Measurements from ENCODE around the gene RAC2. TPM values are rescaled to one million over a fixed set of nuclear protein-coding genes. Genes with fewer than 3 reads are reported as not detected.

RAC2 gene
- total and polyA plus RNA-seq, 7 donors, result 0.90 to 5.0 (median 2.3) TPM

DNA sequence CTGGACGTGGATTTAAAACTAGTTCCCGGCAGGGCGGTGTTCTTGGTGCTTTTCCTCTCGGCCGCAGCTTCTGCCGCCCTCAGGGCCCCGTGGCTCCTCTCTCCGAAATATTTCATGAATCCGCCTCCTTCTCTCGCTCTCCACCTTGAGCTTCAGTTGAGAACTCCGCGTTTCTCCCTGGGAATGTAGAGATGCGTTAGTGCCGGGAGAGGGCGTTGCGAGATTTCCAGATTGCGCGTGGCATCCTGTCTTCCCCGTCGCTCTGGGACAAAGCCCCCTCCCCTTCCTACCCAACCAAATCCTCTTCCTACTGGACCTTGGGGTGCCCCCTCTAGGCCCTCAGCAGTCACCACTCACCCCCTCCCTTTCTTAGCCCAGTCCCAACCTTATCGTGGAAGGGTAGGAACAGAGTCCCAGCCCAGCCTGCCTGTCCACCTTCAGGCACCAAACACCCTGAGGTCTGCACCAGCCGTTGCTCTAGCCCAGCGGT is 15.5 kb upstream of the RAC2 start:
- TF ChIP-seq, protein P1, sequence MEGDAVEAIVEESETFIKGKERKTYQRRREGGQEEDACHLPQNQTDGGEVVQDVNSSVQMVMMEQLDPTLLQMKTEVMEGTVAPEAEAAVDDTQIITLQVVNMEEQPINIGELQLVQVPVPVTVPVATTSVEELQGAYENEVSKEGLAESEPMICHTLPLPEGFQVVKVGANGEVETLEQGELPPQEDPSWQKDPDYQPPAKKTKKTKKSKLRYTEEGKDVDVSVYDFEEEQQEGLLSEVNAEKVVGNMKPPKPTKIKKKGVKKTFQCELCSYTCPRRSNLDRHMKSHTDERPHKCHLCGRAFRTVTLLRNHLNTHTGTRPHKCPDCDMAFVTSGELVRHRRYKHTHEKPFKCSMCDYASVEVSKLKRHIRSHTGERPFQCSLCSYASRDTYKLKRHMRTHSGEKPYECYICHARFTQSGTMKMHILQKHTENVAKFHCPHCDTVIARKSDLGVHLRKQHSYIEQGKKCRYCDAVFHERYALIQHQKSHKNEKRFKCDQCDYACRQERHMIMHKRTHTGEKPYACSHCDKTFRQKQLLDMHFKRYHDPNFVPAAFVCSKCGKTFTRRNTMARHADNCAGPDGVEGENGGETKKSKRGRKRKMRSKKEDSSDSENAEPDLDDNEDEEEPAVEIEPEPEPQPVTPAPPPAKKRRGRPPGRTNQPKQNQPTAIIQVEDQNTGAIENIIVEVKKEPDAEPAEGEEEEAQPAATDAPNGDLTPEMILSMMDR (IDR thresholded peaks at IDR 0.05), result no peak
- ATAC-seq, result no peak
- Histone ChIP-seq H3K36me3 (ENCODE audit: insufficient read depth in 1 of 2, low read depth in 1 of 2) (no peaks in the 10 kb centered on the region), H3K4me3 (no peak overlapping the region), H3K9me3 (no peaks in the 10 kb centered on the region), H3K27me3 (ENCODE audit: insufficient read depth in 3 of 3, low read length in 2 of 3) (peaks cover 7 to 75% (median 8%) of the 10 kb centered on the region in 3 donors), H3K4me1 (no peaks in the 10 kb centered on the region), H3K27ac (no peak overlapping the region)
- no peak for DNase-seq
- intact Hi-C loops (cut with DNase I), result no loop called here
- WGBS, 3 donors, result 5 to 7% (median 6%) methylated on average over 23 of the region's 23 CpGs

DNA sequence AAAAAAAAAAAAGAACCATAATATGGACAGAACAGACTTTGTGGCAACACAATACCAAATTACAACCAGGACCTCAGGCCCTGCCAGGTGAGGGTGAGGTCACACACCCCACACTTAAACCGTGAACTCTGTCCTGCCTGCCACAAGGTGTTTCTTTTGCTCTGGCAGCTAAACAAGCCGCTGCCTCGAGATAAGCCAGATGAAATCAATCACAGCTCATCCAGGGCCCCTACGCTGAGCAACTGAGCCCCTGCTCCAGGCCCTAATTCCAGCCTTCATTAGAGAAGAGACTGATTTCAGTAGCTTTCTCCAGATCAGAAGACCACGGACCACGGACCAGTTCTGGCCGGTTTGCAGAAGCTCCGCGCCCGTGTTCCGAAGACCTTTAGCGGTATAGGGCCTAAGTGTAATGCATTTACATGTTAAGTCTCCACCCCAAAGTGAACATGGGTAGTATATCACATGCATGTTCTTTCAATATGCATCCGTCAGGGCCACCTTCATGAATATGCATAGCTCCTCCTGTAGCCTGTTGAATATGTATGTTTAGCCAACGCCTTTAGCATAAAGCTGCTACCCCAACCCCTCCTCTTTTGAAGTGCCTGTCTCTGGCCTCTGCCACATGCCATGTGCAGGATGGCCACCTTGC is 14.8 kb upstream of the RAC2 start:
- Histone ChIP-seq H3K9me3 (no peaks in the 10 kb centered on the region), H3K27ac (no peak overlapping the region), H3K36me3 (ENCODE audit: insufficient read depth in 1 of 2, low read depth in 1 of 2) (no peaks in the 10 kb centered on the region), H3K4me3 (no peak overlapping the region), H3K4me1 (no peaks in the 10 kb centered on the region), H3K27me3 (ENCODE audit: insufficient read depth in 3 of 3, low read length in 2 of 3) (peaks cover 7 to 75% (median 8%) of the 10 kb centered on the region in 3 donors)
- 73 to 81% (median 77%) methylated on average over 14 of the region's 14 CpGs for WGBS, 3 donors
- DNase-seq, result no peak
- ATAC-seq, result no peak
- TF ChIP-seq, protein P1 (IDR thresholded peaks at IDR 0.05), result no peak
- intact Hi-C loops (cut with DNase I), result no loop called here

DNA sequence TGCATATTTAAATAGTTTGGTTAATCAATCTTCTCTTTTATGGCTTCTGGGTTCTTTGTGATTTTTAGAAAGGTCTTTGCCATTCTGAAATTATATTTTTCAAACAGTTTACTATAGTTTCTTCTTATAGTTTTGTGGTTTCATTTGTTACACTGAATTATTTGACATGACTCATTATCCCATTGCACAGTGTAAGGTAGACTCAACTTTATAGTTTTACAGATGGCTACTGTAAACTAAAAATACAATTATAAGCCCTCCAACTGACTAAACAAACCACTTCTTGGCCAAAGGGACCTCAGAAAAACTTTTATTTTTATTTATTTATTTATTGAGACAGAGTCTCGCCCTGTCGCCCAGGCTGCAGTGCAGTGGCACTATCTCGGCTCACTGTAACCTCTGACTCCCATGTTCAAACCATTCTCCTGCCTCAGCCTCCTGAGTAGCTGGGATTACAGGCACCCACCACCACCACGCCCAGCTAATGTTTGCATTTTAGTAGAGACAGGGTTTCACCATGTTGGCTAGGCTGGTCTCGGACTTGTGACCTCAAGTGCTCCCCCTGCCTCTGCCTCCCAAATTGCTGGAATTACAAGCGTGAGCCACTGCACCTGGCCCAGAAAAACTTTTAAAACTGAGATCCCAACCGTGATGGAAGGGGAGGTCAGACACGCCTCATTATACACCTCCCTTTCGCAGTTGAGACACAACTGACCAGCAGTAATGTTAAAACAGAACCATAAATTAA is 14.1 kb upstream of the RAC2 start:
- no peak overlapping the region for H3K4me3 ChIP-seq
- no peak for DNase-seq
- no peaks in the 10 kb centered on the region for H3K36me3 ChIP-seq (ENCODE audit: insufficient read depth in 1 of 2, low read depth in 1 of 2)
- WGBS, 3 donors, result 70 to 82% (median 70%) methylated on average over 9 of the region's 9 CpGs
- no peaks in the 10 kb centered on the region for H3K4me1 ChIP-seq
- ATAC-seq, result no peak
- no peaks in the 10 kb centered on the region for H3K9me3 ChIP-seq
- intact Hi-C loops (cut with DNase I), result no loop called here
- no peak overlapping the region for H3K27ac ChIP-seq
- TF ChIP-seq, protein P1 (IDR thresholded peaks at IDR 0.05), result no peak
- H3K27me3 ChIP-seq (ENCODE audit: insufficient read depth in 3 of 3, low read length in 2 of 3), result peaks cover 7 to 75% (median 8%) of the 10 kb centered on the region in 3 donors

DNA sequence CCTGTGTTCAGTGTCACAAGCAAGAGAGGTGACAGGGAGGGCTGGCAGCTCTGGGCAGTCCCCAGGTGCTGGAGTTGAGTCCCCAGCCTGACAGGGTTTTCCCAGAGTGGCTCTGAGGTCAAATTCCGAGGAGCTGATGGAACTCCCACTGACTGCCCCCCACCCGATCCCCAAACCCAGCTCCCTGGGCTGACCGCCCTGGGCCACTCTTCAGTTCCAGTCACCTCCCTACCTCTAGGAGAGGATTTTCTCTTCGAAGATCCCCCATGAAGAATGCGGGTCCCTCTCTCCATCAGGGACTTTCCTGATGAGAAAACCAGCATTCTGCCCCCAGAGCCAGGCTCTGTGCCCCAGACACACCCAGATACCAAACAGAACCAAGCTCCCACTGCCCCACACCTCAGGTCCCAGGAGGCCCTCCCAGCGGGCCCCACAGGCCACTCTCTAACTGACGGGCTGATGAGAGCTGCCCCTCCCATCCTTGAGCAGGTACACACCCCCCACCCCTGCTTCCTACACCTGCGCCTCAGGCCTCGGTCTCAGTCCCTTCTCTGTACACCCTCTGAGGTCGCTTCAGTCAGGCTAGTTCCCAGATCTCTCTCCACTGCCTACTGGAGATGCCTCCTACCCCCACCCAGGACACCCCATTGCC is 12.1 kb upstream of the RAC2 start:
- no peaks in the 10 kb centered on the region for H3K4me1 ChIP-seq
- H3K27me3 ChIP-seq (ENCODE audit: insufficient read depth in 3 of 3, low read length in 2 of 3), result peaks cover 5 to 68% (median 7%) of the 10 kb centered on the region in 3 donors
- WGBS, 3 donors, result 49 to 53% (median 50%) methylated on average over 10 of the region's 10 CpGs
- DNase-seq (no peak), ATAC-seq (no peak)
- intact Hi-C loops (cut with DNase I), result no loop called here
- no peak overlapping the region for H3K4me3 ChIP-seq
- TF ChIP-seq, protein P1 (IDR thresholded peaks at IDR 0.05), result no peak
- H3K36me3 ChIP-seq (ENCODE audit: insufficient read depth in 1 of 2, low read depth in 1 of 2), result no peaks in the 10 kb centered on the region
- no peaks in the 10 kb centered on the region for H3K9me3 ChIP-seq
- no peak overlapping the region for H3K27ac ChIP-seq
